Measurements from ENCODE around the gene ASH1L. TPM values are rescaled to one million over a fixed set of nuclear protein-coding genes. Genes with fewer than 3 reads are reported as not detected.

Gene ASH1L
- total RNA-seq, 4 donors from 2014 or later, result 43.7 to 57.1 (median 52.0) TPM

- Histone ChIP-seq H3K4me1 (no peaks in the 10 kb centered on the region), H3K36me3 (peaks cover 0 to 8% of the 10 kb centered on the region in 2 donors), H3K27ac (peak overlapping the region in 2 of 4 donors; percentile 17), H3K9me3 (no peaks in the 10 kb centered on the region), H3K27me3 (no peaks in the 10 kb centered on the region), H3K4me3 (no peak overlapping the region)
- no peak for DNase-seq
- intact Hi-C loops (cut with DNase I; ENCODE audit: low total_unique reads), result no loop called here
- in situ Hi-C loops (cut with MboI; ENCODE audit: low sequenced_read_pairs in 4 of 4), result no loop called here
- no peak for ATAC-seq
- TF ChIP-seq CTCF (IDR thresholded peaks at IDR 0.05 in 4 of 5, conservative IDR thresholded peaks at IDR 0.05 in 1 of 5) (no peak), POLR2A (IDR thresholded peaks at IDR 0.05) (no peak)
Measured at GRCh38 chr1:155485945-155486344, 76.7 kb downstream of the ASH1L start.

GRCh38 chr1:155485222-155485621 lies 77.4 kb downstream of the ASH1L start:
- ATAC-seq (no peak), DNase-seq (no peak)
- intact Hi-C loops (cut with DNase I; ENCODE audit: low total_unique reads) (no loop called here), in situ Hi-C loops (cut with MboI; ENCODE audit: low sequenced_read_pairs in 4 of 4) (no loop called here)
- H3K4me3 ChIP-seq, result no peak overlapping the region
- peaks cover 0 to 8% of the 10 kb centered on the region in 2 donors for H3K36me3 ChIP-seq
- H3K4me1 ChIP-seq, result no peaks in the 10 kb centered on the region
- H3K27me3 ChIP-seq, result no peaks in the 10 kb centered on the region
- no peak for TF ChIP-seq POLR2A (IDR thresholded peaks at IDR 0.05)
- no peak for TF ChIP-seq CTCF (IDR thresholded peaks at IDR 0.05 in 4 of 5, conservative IDR thresholded peaks at IDR 0.05 in 1 of 5)
- H3K27ac ChIP-seq, result no peak overlapping the region
- no peaks in the 10 kb centered on the region for H3K9me3 ChIP-seq

DNA sequence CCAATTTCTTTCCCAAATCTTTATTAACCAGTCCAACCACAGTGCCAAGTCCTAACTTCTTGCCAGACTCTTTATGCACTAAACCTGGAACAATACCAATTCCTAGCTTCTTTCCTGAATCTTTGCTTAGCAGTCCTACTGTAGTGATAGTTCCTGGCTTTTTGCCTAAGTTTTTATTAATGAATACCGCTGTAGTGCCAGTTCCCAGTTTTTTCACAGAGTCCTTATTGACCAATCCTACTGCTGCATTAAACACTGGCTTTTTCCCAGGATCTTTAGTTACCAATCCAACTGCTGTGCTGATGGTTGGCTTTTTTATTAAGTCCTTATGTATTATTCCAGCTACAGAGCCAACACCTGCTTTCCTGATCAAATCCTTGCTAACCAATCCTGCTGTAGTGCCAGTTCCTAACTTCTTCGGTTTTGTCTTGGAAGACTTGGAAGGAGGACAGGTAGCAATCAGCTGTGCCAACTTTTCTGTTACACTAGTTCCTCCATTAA lies 80.8 kb downstream of the ASH1L start:
- intact Hi-C loops (cut with DNase I; ENCODE audit: low total_unique reads), result no loop called here

DNA sequence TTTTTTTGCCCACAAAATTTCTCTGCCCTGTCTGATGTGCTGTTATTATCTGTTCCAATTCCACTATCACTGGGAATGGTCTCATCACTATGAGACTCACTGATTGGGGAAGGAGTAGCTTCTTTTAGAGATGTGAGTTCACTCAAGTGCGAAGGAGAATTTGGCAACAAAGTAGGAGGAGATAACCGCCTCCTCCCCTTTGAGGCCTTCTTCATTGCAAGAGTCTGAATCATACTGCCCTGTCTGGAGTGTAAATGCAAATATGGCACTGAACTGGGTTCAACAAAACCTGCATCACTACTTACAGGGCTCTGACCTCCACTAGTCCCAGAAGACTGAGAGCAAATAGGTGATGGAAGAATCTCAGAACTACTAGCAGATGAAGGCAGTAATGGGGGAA lies 83.4 kb downstream of the ASH1L start:
- intact Hi-C loops (cut with DNase I; ENCODE audit: low total_unique reads) (no loop called here), in situ Hi-C loops (cut with MboI; ENCODE audit: low sequenced_read_pairs in 4 of 4) (no loop called here)
- Histone ChIP-seq H3K4me3 (no peak overlapping the region), H3K36me3 (peaks cover 0 to 13% of the 10 kb centered on the region in 2 donors), H3K4me1 (peaks cover 4 to 5% of the 10 kb centered on the region in 2 donors), H3K27me3 (no peaks in the 10 kb centered on the region), H3K9me3 (no peaks in the 10 kb centered on the region), H3K27ac (no peak overlapping the region)
- TF ChIP-seq POLR2A (IDR thresholded peaks at IDR 0.05) (no peak), CTCF (IDR thresholded peaks at IDR 0.05 in 4 of 5, conservative IDR thresholded peaks at IDR 0.05 in 1 of 5) (no peak)
- DNase-seq (no peak), ATAC-seq (no peak)

More for the DNA sequence above, 80.8 kb downstream of the ASH1L start:
- no peak for ATAC-seq
- no peaks in the 10 kb centered on the region for H3K4me1 ChIP-seq
- no peaks in the 10 kb centered on the region for H3K27me3 ChIP-seq
- in situ Hi-C loops (cut with MboI; ENCODE audit: low sequenced_read_pairs in 4 of 4), result no loop called here
- DNase-seq, result no peak
- H3K9me3 ChIP-seq, result no peaks in the 10 kb centered on the region
- H3K36me3 ChIP-seq, result peaks cover 0 to 13% of the 10 kb centered on the region in 2 donors
- TF ChIP-seq POLR2A (IDR thresholded peaks at IDR 0.05), result no peak
- TF ChIP-seq CTCF (IDR thresholded peaks at IDR 0.05 in 4 of 5, conservative IDR thresholded peaks at IDR 0.05 in 1 of 5), result no peak
- no peak overlapping the region for H3K27ac ChIP-seq
- no peak overlapping the region for H3K4me3 ChIP-seq
